SK-N-SH treated with all-trans-retinoic acid at 6 μM for 48 hours (cell line): ENCODE results near the gene RNF144A.

Source experiments
- ARNTL ChIP-seq: fragments of 450-650 bp; formaldehyde crosslinking; IDR thresholded peaks from 2 replicates; pipeline ENCODE4 v1.5.0; 2020; ENCODE audit warnings: low read depth, mild to moderate bottlenecking, moderate library complexity, borderline replicate concordance
- CSDC2 ChIP-seq: fragments of 250-450 bp; sonication (Bioruptor Pico); IDR thresholded peaks from 2 replicates; pipeline ENCODE4 v1.5.0; 2020; ENCODE audit warnings: mild to moderate bottlenecking, moderate library complexity
- ESRRG ChIP-seq: fragments of 250-450 bp; sonication (Bioruptor Pico); IDR thresholded peaks from 2 replicates; pipeline ENCODE4 v1.6.1; 2021; ENCODE audit warnings: mild to moderate bottlenecking
- OSR1 ChIP-seq: fragments of 250-450 bp; sonication (Bioruptor Pico); IDR thresholded peaks from 2 replicates; pipeline ENCODE4 v1.8.0; 2022; ENCODE audit warnings: moderate library complexity, mild to moderate bottlenecking, inconsistent platforms
- PPARA ChIP-seq: fragments of 250-450 bp; sonication (Bioruptor Pico); IDR thresholded peaks from 2 replicates; pipeline ENCODE4 v1.5.0; 2020; ENCODE audit warnings: mild to moderate bottlenecking, borderline replicate concordance
- RARB ChIP-seq: fragments of 250-450 bp; sonication (Bioruptor Pico); IDR thresholded peaks from 2 replicates; pipeline ENCODE4 v1.8.0; 2021; ENCODE audit warnings: mild to moderate bottlenecking, moderate library complexity
- TCF4 ChIP-seq: fragments of 250-450 bp; sonication (Bioruptor Pico); IDR thresholded peaks from 2 replicates; pipeline ENCODE4 v1.8.0; 2021; ENCODE audit warnings: mild to moderate bottlenecking, moderate library complexity, borderline replicate concordance
- ZFP30 ChIP-seq: fragments of 450-650 bp; formaldehyde crosslinking; IDR thresholded peaks from 2 replicates; pipeline ENCODE4 v1.5.0; 2022; ENCODE audit warnings: mild to moderate bottlenecking, moderate library complexity
- ZNF8 ChIP-seq: fragments of 450-650 bp; formaldehyde crosslinking; IDR thresholded peaks from 2 replicates; pipeline ENCODE4 v1.5.0; 2020; ENCODE audit warnings: mild to moderate bottlenecking, moderate library complexity
- TF ChIP-seq, protein P1 (sequence below): fragments of 250-450 bp; sonication (Bioruptor Pico); IDR thresholded peaks from 2 replicates; pipeline ENCODE4 v1.5.0; 2020; ENCODE audit warnings: mild to moderate bottlenecking, moderate library complexity
- TF ChIP-seq, protein P2 (sequence below): fragments of 250-450 bp; sonication (Bioruptor Pico); IDR thresholded peaks from 2 replicates; pipeline ENCODE4 v1.8.0; 2020; ENCODE audit warnings: mild to moderate bottlenecking, moderate library complexity, borderline replicate concordance
- TF ChIP-seq, protein P3 (sequence below): fragments of 250-450 bp; sonication (Bioruptor Pico); IDR thresholded peaks from 2 replicates; pipeline ENCODE4 v1.5.1; 2020; ENCODE audit warnings: low read depth, mild to moderate bottlenecking, moderate library complexity
- TF ChIP-seq, protein P4 (sequence below): fragments of 250-450 bp; sonication (Bioruptor Pico); IDR thresholded peaks from 2 replicates; pipeline ENCODE4 v1.8.0; 2021; ENCODE audit warnings: low read depth, mild to moderate bottlenecking, moderate library complexity, borderline replicate concordance

DNA sequence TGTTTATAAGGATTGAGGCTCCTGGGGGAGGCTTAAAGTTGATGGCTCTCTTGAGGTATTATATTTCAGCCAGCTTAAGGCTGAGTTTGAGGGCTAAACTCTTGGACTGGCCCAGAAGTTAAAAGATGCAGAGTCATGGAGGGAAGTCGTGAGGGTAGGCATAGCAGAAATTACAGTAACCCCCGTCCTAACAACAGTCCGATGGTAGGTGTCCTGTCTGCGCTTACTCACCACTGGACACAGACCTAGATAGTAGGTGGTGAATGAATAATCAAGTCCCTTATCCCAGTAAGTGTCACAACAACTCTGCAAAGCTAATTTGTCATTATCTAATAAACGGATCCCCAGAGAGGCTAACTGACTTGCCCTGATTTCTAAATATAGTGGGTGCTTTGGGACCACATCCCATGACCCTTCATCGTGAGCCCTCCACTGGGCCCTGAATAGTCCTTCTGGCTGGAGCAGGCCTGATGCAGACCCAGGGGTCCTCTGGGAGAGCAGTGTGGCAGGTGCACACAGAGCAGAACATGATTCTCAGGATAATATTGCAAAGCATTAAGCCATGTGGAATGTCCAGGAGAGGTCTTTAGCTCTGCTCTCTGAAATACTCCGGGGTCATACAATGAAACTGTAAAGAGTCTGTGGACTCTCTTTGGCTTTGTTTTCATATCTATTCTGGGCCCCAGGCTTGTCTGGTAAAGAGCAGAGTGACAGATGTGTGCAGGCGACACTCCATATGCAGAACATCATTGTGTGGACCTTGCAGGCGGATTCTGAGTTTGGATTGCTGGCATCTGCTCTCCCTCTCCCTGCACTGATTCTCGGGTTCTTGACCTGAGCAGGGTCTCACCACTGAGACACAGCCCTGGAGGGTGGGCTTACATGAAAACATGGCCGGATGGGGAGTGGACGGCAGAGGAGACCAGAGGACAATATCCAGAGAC is 98.1 kb downstream of the RNF144A start:
- TF ChIP-seq, protein P1, sequence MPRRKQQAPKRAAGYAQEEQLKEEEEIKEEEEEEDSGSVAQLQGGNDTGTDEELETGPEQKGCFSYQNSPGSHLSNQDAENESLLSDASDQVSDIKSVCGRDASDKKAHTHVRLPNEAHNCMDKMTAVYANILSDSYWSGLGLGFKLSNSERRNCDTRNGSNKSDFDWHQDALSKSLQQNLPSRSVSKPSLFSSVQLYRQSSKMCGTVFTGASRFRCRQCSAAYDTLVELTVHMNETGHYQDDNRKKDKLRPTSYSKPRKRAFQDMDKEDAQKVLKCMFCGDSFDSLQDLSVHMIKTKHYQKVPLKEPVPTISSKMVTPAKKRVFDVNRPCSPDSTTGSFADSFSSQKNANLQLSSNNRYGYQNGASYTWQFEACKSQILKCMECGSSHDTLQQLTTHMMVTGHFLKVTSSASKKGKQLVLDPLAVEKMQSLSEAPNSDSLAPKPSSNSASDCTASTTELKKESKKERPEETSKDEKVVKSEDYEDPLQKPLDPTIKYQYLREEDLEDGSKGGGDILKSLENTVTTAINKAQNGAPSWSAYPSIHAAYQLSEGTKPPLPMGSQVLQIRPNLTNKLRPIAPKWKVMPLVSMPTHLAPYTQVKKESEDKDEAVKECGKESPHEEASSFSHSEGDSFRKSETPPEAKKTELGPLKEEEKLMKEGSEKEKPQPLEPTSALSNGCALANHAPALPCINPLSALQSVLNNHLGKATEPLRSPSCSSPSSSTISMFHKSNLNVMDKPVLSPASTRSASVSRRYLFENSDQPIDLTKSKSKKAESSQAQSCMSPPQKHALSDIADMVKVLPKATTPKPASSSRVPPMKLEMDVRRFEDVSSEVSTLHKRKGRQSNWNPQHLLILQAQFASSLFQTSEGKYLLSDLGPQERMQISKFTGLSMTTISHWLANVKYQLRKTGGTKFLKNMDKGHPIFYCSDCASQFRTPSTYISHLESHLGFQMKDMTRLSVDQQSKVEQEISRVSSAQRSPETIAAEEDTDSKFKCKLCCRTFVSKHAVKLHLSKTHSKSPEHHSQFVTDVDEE (CRISPR knock-in tag) = no peak; the same call in 1 of the 2 replicates
- TF ChIP-seq, protein P2, sequence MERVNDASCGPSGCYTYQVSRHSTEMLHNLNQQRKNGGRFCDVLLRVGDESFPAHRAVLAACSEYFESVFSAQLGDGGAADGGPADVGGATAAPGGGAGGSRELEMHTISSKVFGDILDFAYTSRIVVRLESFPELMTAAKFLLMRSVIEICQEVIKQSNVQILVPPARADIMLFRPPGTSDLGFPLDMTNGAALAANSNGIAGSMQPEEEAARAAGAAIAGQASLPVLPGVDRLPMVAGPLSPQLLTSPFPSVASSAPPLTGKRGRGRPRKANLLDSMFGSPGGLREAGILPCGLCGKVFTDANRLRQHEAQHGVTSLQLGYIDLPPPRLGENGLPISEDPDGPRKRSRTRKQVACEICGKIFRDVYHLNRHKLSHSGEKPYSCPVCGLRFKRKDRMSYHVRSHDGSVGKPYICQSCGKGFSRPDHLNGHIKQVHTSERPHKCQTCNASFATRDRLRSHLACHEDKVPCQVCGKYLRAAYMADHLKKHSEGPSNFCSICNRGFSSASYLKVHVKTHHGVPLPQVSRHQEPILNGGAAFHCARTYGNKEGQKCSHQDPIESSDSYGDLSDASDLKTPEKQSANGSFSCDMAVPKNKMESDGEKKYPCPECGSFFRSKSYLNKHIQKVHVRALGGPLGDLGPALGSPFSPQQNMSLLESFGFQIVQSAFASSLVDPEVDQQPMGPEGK = no peak
- TF ChIP-seq ZFP30 (CRISPR knock-in tag) (no peak), CSDC2 (no peak), OSR1 (no peak), ESRRG (CRISPR knock-in tag) (no peak), ZNF8 (CRISPR knock-in tag) (no peak), RARB (CRISPR knock-in tag) (no peak), TCF4 (peak; percentile 77), PPARA (CRISPR knock-in tag) (0 out of 2 replicates have a peak, but pooled peaks have one; percentile 30), ARNTL (CRISPR knock-in tag) (no peak)
- TF ChIP-seq, protein P3, sequence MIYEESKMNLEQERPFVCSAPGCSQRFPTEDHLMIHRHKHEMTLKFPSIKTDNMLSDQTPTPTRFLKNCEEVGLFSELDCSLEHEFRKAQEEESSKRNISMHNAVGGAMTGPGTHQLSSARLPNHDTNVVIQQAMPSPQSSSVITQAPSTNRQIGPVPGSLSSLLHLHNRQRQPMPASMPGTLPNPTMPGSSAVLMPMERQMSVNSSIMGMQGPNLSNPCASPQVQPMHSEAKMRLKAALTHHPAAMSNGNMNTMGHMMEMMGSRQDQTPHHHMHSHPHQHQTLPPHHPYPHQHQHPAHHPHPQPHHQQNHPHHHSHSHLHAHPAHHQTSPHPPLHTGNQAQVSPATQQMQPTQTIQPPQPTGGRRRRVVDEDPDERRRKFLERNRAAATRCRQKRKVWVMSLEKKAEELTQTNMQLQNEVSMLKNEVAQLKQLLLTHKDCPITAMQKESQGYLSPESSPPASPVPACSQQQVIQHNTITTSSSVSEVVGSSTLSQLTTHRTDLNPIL (CRISPR knock-in tag) = no peak
- TF ChIP-seq, protein P4, sequence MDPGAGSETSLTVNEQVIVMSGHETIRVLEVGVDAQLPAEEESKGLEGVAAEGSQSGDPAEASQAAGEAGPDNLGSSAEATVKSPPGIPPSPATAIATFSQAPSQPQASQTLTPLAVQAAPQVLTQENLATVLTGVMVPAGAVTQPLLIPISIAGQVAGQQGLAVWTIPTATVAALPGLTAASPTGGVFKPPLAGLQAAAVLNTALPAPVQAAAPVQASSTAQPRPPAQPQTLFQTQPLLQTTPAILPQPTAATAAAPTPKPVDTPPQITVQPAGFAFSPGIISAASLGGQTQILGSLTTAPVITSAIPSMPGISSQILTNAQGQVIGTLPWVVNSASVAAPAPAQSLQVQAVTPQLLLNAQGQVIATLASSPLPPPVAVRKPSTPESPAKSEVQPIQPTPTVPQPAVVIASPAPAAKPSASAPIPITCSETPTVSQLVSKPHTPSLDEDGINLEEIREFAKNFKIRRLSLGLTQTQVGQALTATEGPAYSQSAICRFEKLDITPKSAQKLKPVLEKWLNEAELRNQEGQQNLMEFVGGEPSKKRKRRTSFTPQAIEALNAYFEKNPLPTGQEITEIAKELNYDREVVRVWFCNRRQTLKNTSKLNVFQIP = no peak
